ENCODE measurements around the gene LDLRAD3.

GRCh38 chr11:36059660-36060059, 115.8 kb downstream of the LDLRAD3 start:
- TF ChIP-seq CTCF (conservative IDR thresholded peaks at IDR 0.05; ENCODE audit: low read length) (no peak), EZH2phosphoT487 (IDR thresholded peaks at IDR 0.05; ENCODE audit: borderline replicate concordance) (no peak)

Data from Loucy (cell line).